Activated CD4-positive, alpha-beta T cell treated with anti-CD3 and anti-CD28 coated beads for 36 hours (primary cell): ENCODE data around the gene TLE2. TPM values are rescaled to one million over a fixed set of nuclear protein-coding genes. Genes with fewer than 3 reads are reported as not detected.
A peak's percentile ranks its signal among the peaks of the same experiment; 100 is the strongest.

Source experiments
- ATAC-seq: fragments of 200-7000 bp; cut with Tn5 transposase; one replicate; pipeline ENCODE4 v1.10.0; 2021; ENCODE audit warnings: mild to moderate bottlenecking, moderate library complexity
- CTCF ChIA-PET: fragments of 350-600 bp; sonication (Branson Sonifier 250); formaldehyde crosslinking; loops from one replicate; lab custom pipeline; 2021; ENCODE audit warnings: antibody characterized with exemption; lab: Charles Lee
- POLR2A ChIA-PET: fragments of 350-600 bp; sonication (Branson Sonifier 250); formaldehyde crosslinking; loops from one replicate; lab custom pipeline; 2021; ENCODE audit warnings: antibody characterized with exemption, inconsistent platforms; lab: Charles Lee
- DNase-seq: peaks from one replicate; pipeline ENCODE4 v3.0.0-alpha.2; 2020
- H3K27ac Mint-ChIP-seq: one replicate; pipeline ENCODE4 v1.8.0; 2021; ENCODE audit warnings: mixed read lengths
- H3K27me3 Mint-ChIP-seq: one replicate; pipeline ENCODE4 v1.8.0; 2021; ENCODE audit warnings: mixed read lengths
- H3K36me3 Mint-ChIP-seq: one replicate; pipeline ENCODE4 v1.8.0; 2021; ENCODE audit warnings: low read depth, mixed read lengths
- H3K4me1 Mint-ChIP-seq: one replicate; pipeline ENCODE4 v1.8.0; 2021; ENCODE audit warnings: mixed read lengths
- H3K4me3 Mint-ChIP-seq: one replicate; pipeline ENCODE4 v1.8.0; 2021; ENCODE audit warnings: mild to moderate bottlenecking, moderate library complexity, mixed read lengths
- H3K9me3 Mint-ChIP-seq: one replicate; pipeline ENCODE4 v1.8.0; 2021; ENCODE audit warnings: low read depth, mixed read lengths
- intact Hi-C, 2 experiments: fragments of 100-400 bp; cut with DNase I in 1 of 2; cut with micrococcal nuclease in 1 of 2; formaldehyde crosslinking; loops; one replicate each; pipeline versions ENCODE4 v1.14.2 to v1.15.1; 2022 to 2024; cut with DNase I, micrococcal nuclease
- total RNA-seq, 2 experiments: library from RNA; stranded (reverse); gene quantifications; one replicate each; pipeline ENCODE4 v1.2.3, GENCODE V29; 2021

The TLE2 gene
- total RNA-seq, 2 experiments from 2014 or later: 4.7 to 6.3 TPM

- ChIA-PET POLR2A (no interaction called here), CTCF (interaction anchor here (1.6 kb wide), 1 partner anchor 12 kb away, joined by 6 read pairs; no protein-coding TSS in a partner anchor)
- intact Hi-C loops: loop anchor here (5.0 to 10.0 kb wide), 2 partner anchors 102 to 441 kb away; partner anchors contain the start of genes DOHH (in 1 of the 2) and FZR1 (in 1 of the 2)
- Mint-ChIP-seq H3K4me3 (peak overlapping the region; percentile 82), H3K9me3 (no peaks in the 10 kb centered on the region), H3K4me1 (peaks cover 25% of the 10 kb centered on the region), H3K27me3 (no peaks in the 10 kb centered on the region), H3K27ac (peak overlapping the region; percentile 97), H3K36me3 (peaks cover 15% of the 10 kb centered on the region)
- no peak for ATAC-seq
- DNase-seq: no peak
These were observed 34.9 kb upstream of the TLE2 start for GRCh38 chr19:3064011-3064330.

GRCh38 chr19:3062165-3063105 lies 33.4 kb upstream of the TLE2 start, which contains the start of gene TLE5:
TSS of gene TLE5 (minus strand) at chr19:3062495. CDS start at chr19:3062200, 295 bp downstream.
- ATAC-seq: peak; percentile 71
- peak within 1 kb of the TSS; percentile 97 for H3K27ac Mint-ChIP-seq
- ChIA-PET CTCF (interaction anchor here (1.2 to 1.6 kb wide), 3 partner anchors 10 to 42 kb away, joined by 3 to 6 read pairs (median 4); no protein-coding TSS in a partner anchor), POLR2A (interaction anchor here (2.2 kb wide), 1 partner anchor 10 kb away, joined by 6 read pairs; no protein-coding TSS in a partner anchor)
- peak; percentile 83 for DNase-seq
- H3K36me3 Mint-ChIP-seq: peaks cover 26% of the 10 kb centered on the region
- intact Hi-C loops: loop anchor here (1.0 to 10.0 kb wide), 6 partner anchors 27 to 442 kb away; partner anchors contain the start of genes DOHH (in 1 of the 2), FZR1 (in 1 of the 2), NCLN (in 1 of the 2) and TLE6 (in 1 of the 2)
- peaks cover 35% of the 10 kb centered on the region for H3K4me1 Mint-ChIP-seq
- H3K4me3 Mint-ChIP-seq: peak within 1 kb of the TSS; percentile 82
- H3K27me3 Mint-ChIP-seq: no peaks in the 10 kb centered on the region
- H3K9me3 Mint-ChIP-seq: no peaks in the 10 kb centered on the region

GRCh38 chr19:3061182-3062161 lies 32.4 kb upstream of the TLE2 start:
- no peaks in the 10 kb centered on the region for H3K27me3 Mint-ChIP-seq
- peak overlapping the region; percentile 80 for H3K4me3 Mint-ChIP-seq
- peaks cover 37% of the 10 kb centered on the region for H3K4me1 Mint-ChIP-seq
- peak overlapping the region; percentile 88 for H3K27ac Mint-ChIP-seq
- DNase-seq: peak; percentile 71
- no peaks in the 10 kb centered on the region for H3K9me3 Mint-ChIP-seq
- ChIA-PET CTCF (interaction anchor here (0.8 to 1.1 kb wide), 4 partner anchors 9 to 99 kb away, joined by 3 read pairs; no protein-coding TSS in a partner anchor), POLR2A (interaction anchor here (2.2 kb wide), 1 partner anchor 9 kb away, joined by 6 read pairs; no protein-coding TSS in a partner anchor)
- peak; percentile 36 for ATAC-seq
- peaks cover 30% of the 10 kb centered on the region for H3K36me3 Mint-ChIP-seq
- intact Hi-C loops: loop anchor here (1.0 to 10.0 kb wide), 7 partner anchors 15 to 443 kb away; partner anchors contain the start of genes DOHH (in 1 of the 2), FZR1 (in 1 of the 2), NCLN (in 1 of the 2) and TLE6 (in 1 of the 2)

GRCh38 chr19:3060857-3061181 lies 31.7 kb upstream of the TLE2 start:
- ChIA-PET CTCF (interaction anchor here (0.6 to 1.1 kb wide), 5 partner anchors 9 to 98 kb away, joined by 3 read pairs; no protein-coding TSS in a partner anchor), POLR2A (interaction anchor here (0.7 to 2.2 kb wide), 2 partner anchors 9 to 440 kb away, joined by 4 to 6 read pairs; no protein-coding TSS in a partner anchor)
- intact Hi-C loops: loop anchor here (2.0 to 10.0 kb wide), 3 partner anchors 14 to 444 kb away; partner anchors contain the start of genes DOHH (in 1 of the 2) and FZR1 (in 1 of the 2)
- Mint-ChIP-seq H3K9me3 (no peaks in the 10 kb centered on the region), H3K27ac (peak overlapping the region; percentile 88), H3K4me1 (peaks cover 36% of the 10 kb centered on the region), H3K36me3 (peaks cover 31% of the 10 kb centered on the region), H3K4me3 (peak overlapping the region; percentile 80), H3K27me3 (no peaks in the 10 kb centered on the region)
- ATAC-seq (no peak), DNase-seq (no peak)

- intact Hi-C loops: loop anchor here (2.0 to 10.0 kb wide), 3 partner anchors 13 to 445 kb away; partner anchors contain the start of genes DOHH (in 1 of the 2) and FZR1 (in 1 of the 2)
- peak overlapping the region; percentile 80 for H3K4me3 Mint-ChIP-seq
- no peaks in the 10 kb centered on the region for H3K27me3 Mint-ChIP-seq
- POLR2A ChIA-PET: no interaction called here
- H3K36me3 Mint-ChIP-seq: peaks cover 41% of the 10 kb centered on the region
- DNase-seq: no peak
- CTCF ChIA-PET: interaction anchor here (1.4 kb wide), 1 partner anchor 24 kb away, joined by 5 read pairs; no protein-coding TSS in a partner anchor
- no peaks in the 10 kb centered on the region for H3K9me3 Mint-ChIP-seq
- ATAC-seq: no peak
- peak overlapping the region; percentile 88 for H3K27ac Mint-ChIP-seq
- peaks cover 42% of the 10 kb centered on the region for H3K4me1 Mint-ChIP-seq
These were observed 30.6 kb upstream of the TLE2 start for GRCh38 chr19:3059653-3060052.

GRCh38 chr19:3058821-3059314 lies 29.8 kb upstream of the TLE2 start:
- intact Hi-C loops: no loop called here
- no peak for DNase-seq
- Mint-ChIP-seq H3K4me3 (no peak overlapping the region), H3K27me3 (no peaks in the 10 kb centered on the region), H3K27ac (peak overlapping the region; percentile 63), H3K4me1 (peaks cover 49% of the 10 kb centered on the region), H3K36me3 (peaks cover 46% of the 10 kb centered on the region), H3K9me3 (no peaks in the 10 kb centered on the region)
- no peak for ATAC-seq
- ChIA-PET CTCF (interaction anchor here (1.4 to 1.8 kb wide), 2 partner anchors 23 to 108 kb away, joined by 5 read pairs; no protein-coding TSS in a partner anchor), POLR2A (no interaction called here)

GRCh38 chr19:3058009-3058820 lies 29.1 kb upstream of the TLE2 start:
- CTCF ChIA-PET: interaction anchor here (0.6 to 1.8 kb wide), 4 partner anchors 17 to 1385 kb away, joined by 3 to 5 read pairs (median 3); no protein-coding TSS in a partner anchor
- peak overlapping the region; percentile 14 for H3K27ac Mint-ChIP-seq
- intact Hi-C loops: no loop called here

GRCh38 chr19:3057275-3057714 lies 28.2 kb upstream of the TLE2 start:
- CTCF ChIA-PET: interaction anchor here (0.6 to 1.8 kb wide), 3 partner anchors 17 to 107 kb away, joined by 3 to 5 read pairs (median 3); no protein-coding TSS in a partner anchor
- POLR2A ChIA-PET: interaction anchor here (1.7 kb wide), 1 partner anchor 22 kb away, joined by 6 read pairs; no protein-coding TSS in a partner anchor
- Mint-ChIP-seq H3K27ac (no peak overlapping the region), H3K27me3 (no peaks in the 10 kb centered on the region), H3K4me3 (no peak overlapping the region), H3K9me3 (no peaks in the 10 kb centered on the region), H3K4me1 (peaks cover 45% of the 10 kb centered on the region), H3K36me3 (peaks cover 50% of the 10 kb centered on the region)
- no peak for DNase-seq
- ATAC-seq: no peak
- intact Hi-C loops: no loop called here

More at GRCh38 chr19:3058009-3058820, 29.1 kb upstream of the TLE2 start:
- POLR2A ChIA-PET: interaction anchor here (1.7 kb wide), 1 partner anchor 23 kb away, joined by 6 read pairs; no protein-coding TSS in a partner anchor
- no peaks in the 10 kb centered on the region for H3K27me3 Mint-ChIP-seq
- no peak overlapping the region for H3K4me3 Mint-ChIP-seq
- DNase-seq (no peak), ATAC-seq (no peak)
- no peaks in the 10 kb centered on the region for H3K9me3 Mint-ChIP-seq
- H3K4me1 Mint-ChIP-seq: peaks cover 49% of the 10 kb centered on the region
- H3K36me3 Mint-ChIP-seq: peaks cover 46% of the 10 kb centered on the region

GRCh38 chr19:3056417-3057088 lies 27.5 kb upstream of the TLE2 start:
- H3K9me3 Mint-ChIP-seq: no peaks in the 10 kb centered on the region
- no peaks in the 10 kb centered on the region for H3K27me3 Mint-ChIP-seq
- peak overlapping the region; percentile 47 for H3K27ac Mint-ChIP-seq
- POLR2A ChIA-PET: interaction anchor here (0.6 to 1.7 kb wide), 2 partner anchors 12 to 21 kb away, joined by 4 to 6 read pairs; no protein-coding TSS in a partner anchor
- ATAC-seq (no peak), DNase-seq (no peak)
- H3K36me3 Mint-ChIP-seq: peaks cover 50% of the 10 kb centered on the region
- CTCF ChIA-PET: interaction anchor here (1.0 kb wide), 1 partner anchor 20 kb away, joined by 3 read pairs; no protein-coding TSS in a partner anchor
- peaks cover 45% of the 10 kb centered on the region for H3K4me1 Mint-ChIP-seq
- H3K4me3 Mint-ChIP-seq: no peak overlapping the region
- intact Hi-C loops: no loop called here
